Ishikawa (cell line): ENCODE data around the gene GLB1L.

ENCODE experiments used
- CEBPB ChIP-seq: IDR thresholded peaks from 2 replicates; pipeline ENCODE4 v1.6.1; 2012
- CREB1 ChIP-seq: IDR thresholded peaks from 2 replicates; pipeline ENCODE4 v1.6.1; 2012; ENCODE audit warnings: low read depth
- EGR1 ChIP-seq: IDR thresholded peaks from 2 replicates; pipeline ENCODE4 v1.6.1; 2012
- EP300 ChIP-seq: IDR thresholded peaks from 2 replicates; pipeline ENCODE4 v1.6.1; 2012; ENCODE audit warnings: borderline replicate concordance
- FOXM1 ChIP-seq: IDR thresholded peaks from 2 replicates; pipeline ENCODE4 v1.6.1; 2012; ENCODE audit warnings: low read depth, borderline replicate concordance
- MAX ChIP-seq: IDR thresholded peaks from 2 replicates; pipeline ENCODE4 v1.6.1; 2012
- REST ChIP-seq: IDR thresholded peaks from 2 replicates; pipeline ENCODE4 v1.6.1; 2012; ENCODE audit warnings: low read depth, mild to moderate bottlenecking
- TAF1 ChIP-seq: IDR thresholded peaks from 2 replicates; pipeline ENCODE4 v1.6.1; 2012; ENCODE audit warnings: low read depth, mild to moderate bottlenecking
- TCF12 ChIP-seq: IDR thresholded peaks from 2 replicates; pipeline ENCODE4 v1.6.1; 2012; ENCODE audit warnings: low read depth
- TEAD4 ChIP-seq: IDR thresholded peaks from 2 replicates; pipeline ENCODE4 v1.6.1; 2012
- USF1 ChIP-seq: IDR thresholded peaks from 2 replicates; pipeline ENCODE4 v1.6.1; 2012

- no peak for TF ChIP-seq REST
- TF ChIP-seq FOXM1 = no peak
- no peak for TF ChIP-seq TCF12
- no peak for TF ChIP-seq USF1
- TF ChIP-seq EP300 = no peak
- TF ChIP-seq MAX = no peak
- no peak for TF ChIP-seq CREB1
- no peak for TF ChIP-seq CEBPB
- TF ChIP-seq TAF1 = no peak
- TF ChIP-seq TEAD4 = no peak
- TF ChIP-seq EGR1 = no peak
Measured at GRCh38 chr2:219216535-219216915, 28.7 kb downstream of the GLB1L start.
